Measurements from ENCODE around the gene TMEM80. TPM values are rescaled to one million over a fixed set of nuclear protein-coding genes. Genes with fewer than 3 reads are reported as not detected.

The TMEM80 gene
- total RNA-seq, 1 donor from 2014 or later, result 22.9 TPM

- Mint-ChIP-seq H3K4me3 (ENCODE audit: unreplicated experiment) (no peak overlapping the region), H3K27me3 (ENCODE audit: unreplicated experiment) (peaks cover 13% of the 10 kb centered on the region), H3K4me1 (ENCODE audit: unreplicated experiment) (no peaks in the 10 kb centered on the region), H3K27ac (ENCODE audit: unreplicated experiment) (no peak overlapping the region), H3K36me3 (ENCODE audit: low read depth, unreplicated experiment) (no peaks in the 10 kb centered on the region), H3K9me3 (ENCODE audit: unreplicated experiment) (no peaks in the 10 kb centered on the region)
- TF ChIP-seq CTCF (IDR thresholded peaks at IDR 0.05; ENCODE audit: unreplicated experiment), result no peak
- no peak for DNase-seq (ENCODE audit: low spot score)
Measured at GRCh38 chr11:720642-721246, 25.1 kb downstream of the TMEM80 start.

GRCh38 chr11:721247-721740, 25.7 kb downstream of the TMEM80 start:
- Mint-ChIP-seq H3K4me1 (ENCODE audit: unreplicated experiment) (no peaks in the 10 kb centered on the region), H3K27me3 (ENCODE audit: unreplicated experiment) (peaks cover 13% of the 10 kb centered on the region), H3K27ac (ENCODE audit: unreplicated experiment) (no peak overlapping the region), H3K9me3 (ENCODE audit: unreplicated experiment) (no peaks in the 10 kb centered on the region), H3K4me3 (ENCODE audit: unreplicated experiment) (no peak overlapping the region), H3K36me3 (ENCODE audit: low read depth, unreplicated experiment) (no peaks in the 10 kb centered on the region)
- no peak for TF ChIP-seq CTCF (IDR thresholded peaks at IDR 0.05; ENCODE audit: unreplicated experiment)
- no peak for DNase-seq (ENCODE audit: low spot score)

GRCh38 chr11:721741-722345, 26.2 kb downstream of the TMEM80 start:
- Mint-ChIP-seq H3K9me3 (ENCODE audit: unreplicated experiment) (no peaks in the 10 kb centered on the region), H3K36me3 (ENCODE audit: low read depth, unreplicated experiment) (no peaks in the 10 kb centered on the region), H3K4me1 (ENCODE audit: unreplicated experiment) (no peaks in the 10 kb centered on the region), H3K27ac (ENCODE audit: unreplicated experiment) (no peak overlapping the region), H3K4me3 (ENCODE audit: unreplicated experiment) (no peak overlapping the region), H3K27me3 (ENCODE audit: unreplicated experiment) (peaks cover 13% of the 10 kb centered on the region)
- no peak for TF ChIP-seq CTCF (IDR thresholded peaks at IDR 0.05; ENCODE audit: unreplicated experiment)
- DNase-seq (ENCODE audit: low spot score), result no peak

- Mint-ChIP-seq H3K36me3 (ENCODE audit: low read depth, unreplicated experiment) (no peaks in the 10 kb centered on the region), H3K9me3 (ENCODE audit: unreplicated experiment) (no peaks in the 10 kb centered on the region), H3K4me1 (ENCODE audit: unreplicated experiment) (no peaks in the 10 kb centered on the region), H3K27me3 (ENCODE audit: unreplicated experiment) (peaks cover 13% of the 10 kb centered on the region), H3K27ac (ENCODE audit: unreplicated experiment) (no peak overlapping the region), H3K4me3 (ENCODE audit: unreplicated experiment) (no peak overlapping the region)
- no peak for TF ChIP-seq CTCF (IDR thresholded peaks at IDR 0.05; ENCODE audit: unreplicated experiment)
- DNase-seq (ENCODE audit: low spot score), result no peak
Measured at GRCh38 chr11:722346-722811, 26.8 kb downstream of the TMEM80 start.

All from endothelial cell (in vitro differentiated cells).